Dendritic cell treated with granulocyte-macrophage colony-stimulating factor and Interleukin-4, amounts not matched to agents 40 ng/mL and 50 ng/mL, for 4 days (primary cell): Measurements from ENCODE around the gene CUEDC2.

Experiments used
- H3K27ac Mint-ChIP-seq: one replicate; pipeline ENCODE4 v1.8.0; 2022; ENCODE audit warnings: mild to moderate bottlenecking, mixed read lengths
- H3K27me3 Mint-ChIP-seq: one replicate; pipeline ENCODE4 v1.8.0; 2022; ENCODE audit warnings: mild to moderate bottlenecking, mixed read lengths
- H3K36me3 Mint-ChIP-seq: one replicate; pipeline ENCODE4 v1.8.0; 2022; ENCODE audit warnings: low read depth, mixed read lengths
- H3K4me1 Mint-ChIP-seq: one replicate; pipeline ENCODE4 v1.8.0; 2022; ENCODE audit warnings: low read depth, mixed read lengths
- H3K4me3 Mint-ChIP-seq: one replicate; pipeline ENCODE4 v1.8.0; 2022; ENCODE audit warnings: mild to moderate bottlenecking, moderate library complexity, mixed read lengths
- H3K9me3 Mint-ChIP-seq: one replicate; pipeline ENCODE4 v1.8.0; 2022; ENCODE audit warnings: mixed read lengths
- intact Hi-C: fragments of 100-400 bp; cut with micrococcal nuclease; formaldehyde crosslinking; loops from one replicate; pipeline ENCODE4 v1.15.0; 2022

Gene CUEDC2

GRCh38 chr10:102396317-102396650, 36.1 kb downstream of the CUEDC2 start:
- peak overlapping the region; percentile 100 for H3K27ac Mint-ChIP-seq
- H3K9me3 Mint-ChIP-seq: no peaks in the 10 kb centered on the region
- H3K36me3 Mint-ChIP-seq: peaks cover 70% of the 10 kb centered on the region
- peaks cover 10% of the 10 kb centered on the region for H3K27me3 Mint-ChIP-seq
- peak overlapping the region; percentile 100 for H3K4me3 Mint-ChIP-seq
- peaks cover 63% of the 10 kb centered on the region for H3K4me1 Mint-ChIP-seq
- intact Hi-C loops: loop anchor here (5.0 kb wide), 1 partner anchor 169 kb away; the partner anchor contains the start of gene ELOVL3

DNA sequence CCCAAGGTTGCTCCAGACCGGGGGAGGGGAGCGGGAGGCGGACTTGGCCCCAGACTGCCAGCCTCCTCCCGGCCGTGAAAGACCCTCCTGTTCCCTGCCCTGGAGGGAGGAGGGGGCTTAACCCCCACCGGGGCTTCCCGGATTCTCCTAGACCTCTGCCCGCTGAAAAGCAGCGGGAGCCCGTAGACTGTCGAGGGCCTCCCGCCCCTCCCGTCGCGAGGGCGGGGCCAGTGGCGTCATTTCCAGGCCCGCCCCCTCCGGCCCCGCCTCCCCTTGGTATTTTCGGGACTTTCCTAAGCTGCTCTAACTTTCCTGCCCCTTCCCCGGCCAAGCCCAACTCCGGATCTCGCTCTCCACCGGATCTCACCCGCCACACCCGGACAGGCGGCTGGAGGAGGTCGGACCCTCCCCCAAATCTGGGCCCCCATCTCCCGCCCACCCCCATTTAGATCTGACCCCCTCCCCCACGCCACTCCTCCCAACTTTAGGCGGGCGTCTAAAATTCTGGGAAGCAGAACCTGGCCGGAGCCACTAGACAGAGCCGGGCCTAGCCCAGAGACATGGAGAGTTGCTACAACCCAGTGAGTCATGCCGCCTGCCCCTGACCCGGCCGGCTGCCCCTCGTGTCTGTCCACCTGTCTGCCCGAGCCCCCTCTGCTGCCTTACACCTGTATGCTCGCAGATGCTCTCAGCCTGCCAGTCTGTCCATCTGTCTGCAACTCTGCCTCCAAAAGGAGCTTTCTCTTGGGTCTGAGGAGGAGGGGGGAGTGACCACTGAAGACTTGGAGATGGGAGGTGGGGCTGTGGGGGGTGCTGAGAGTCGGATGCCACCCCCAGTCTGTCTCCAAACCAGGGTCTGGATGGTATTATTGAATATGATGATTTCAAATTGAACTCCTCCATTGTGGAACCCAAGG, 36.7 kb downstream of the CUEDC2 start, which contains the start of gene NFKB2:
TSS of gene NFKB2 (plus strand) at position 306 of the 917 bp plus-strand sequence. CDS start at position 561, 255 bp downstream.
- H3K4me1 Mint-ChIP-seq: peaks cover 62% of the 10 kb centered on the region
- intact Hi-C loops: loop anchor here (1.0 to 5.0 kb wide), 2 partner anchors 26 to 168 kb away; partner anchors contain the start of gene ELOVL3
- peaks cover 13% of the 10 kb centered on the region for H3K27me3 Mint-ChIP-seq
- H3K9me3 Mint-ChIP-seq: no peaks in the 10 kb centered on the region
- H3K27ac Mint-ChIP-seq: peak within 1 kb of the TSS; percentile 100
- H3K36me3 Mint-ChIP-seq: peaks cover 64% of the 10 kb centered on the region
- peak within 1 kb of the TSS; percentile 100 for H3K4me3 Mint-ChIP-seq

- peak overlapping the region; percentile 100 for H3K4me3 Mint-ChIP-seq
- H3K27me3 Mint-ChIP-seq: peaks cover 19% of the 10 kb centered on the region
- H3K4me1 Mint-ChIP-seq: peaks cover 56% of the 10 kb centered on the region
- intact Hi-C loops: loop anchor here (1.0 to 5.0 kb wide), 3 partner anchors 26 to 187 kb away; partner anchors contain the start of gene ELOVL3
- no peaks in the 10 kb centered on the region for H3K9me3 Mint-ChIP-seq
- peaks cover 56% of the 10 kb centered on the region for H3K36me3 Mint-ChIP-seq
- peak overlapping the region; percentile 100 for H3K27ac Mint-ChIP-seq
Measured at GRCh38 chr10:102394801-102395399, 37.5 kb downstream of the CUEDC2 start.

- Mint-ChIP-seq H3K36me3 (peaks cover 50% of the 10 kb centered on the region), H3K9me3 (no peaks in the 10 kb centered on the region), H3K4me1 (peaks cover 50% of the 10 kb centered on the region), H3K4me3 (peak overlapping the region; percentile 100), H3K27me3 (peaks cover 20% of the 10 kb centered on the region), H3K27ac (peak overlapping the region; percentile 100)
- intact Hi-C loops: loop anchor here (5.0 kb wide), 1 partner anchor 188 kb away; no protein-coding TSS in a partner anchor
Measured at GRCh38 chr10:102394079-102394800, 38.1 kb downstream of the CUEDC2 start.

- H3K36me3 Mint-ChIP-seq: peaks cover 44% of the 10 kb centered on the region
- peak overlapping the region; percentile 100 for H3K4me3 Mint-ChIP-seq
- peaks cover 25% of the 10 kb centered on the region for H3K27me3 Mint-ChIP-seq
- peak overlapping the region; percentile 100 for H3K27ac Mint-ChIP-seq
- H3K4me1 Mint-ChIP-seq: peaks cover 44% of the 10 kb centered on the region
- no peaks in the 10 kb centered on the region for H3K9me3 Mint-ChIP-seq
- intact Hi-C loops: loop anchor here (2.0 to 5.0 kb wide), 2 partner anchors 85 to 189 kb away; no protein-coding TSS in a partner anchor
Measured at GRCh38 chr10:102393411-102394078, 38.8 kb downstream of the CUEDC2 start.

GRCh38 chr10:102392306-102392705, 40.1 kb downstream of the CUEDC2 start:
- H3K27me3 Mint-ChIP-seq: peaks cover 28% of the 10 kb centered on the region
- no peak overlapping the region for H3K27ac Mint-ChIP-seq
- peaks cover 32% of the 10 kb centered on the region for H3K4me1 Mint-ChIP-seq
- H3K9me3 Mint-ChIP-seq: no peaks in the 10 kb centered on the region
- H3K36me3 Mint-ChIP-seq: peaks cover 32% of the 10 kb centered on the region
- intact Hi-C loops: loop anchor here (2.0 to 5.0 kb wide), 2 partner anchors 86 to 190 kb away; no protein-coding TSS in a partner anchor
- no peak overlapping the region for H3K4me3 Mint-ChIP-seq

DNA sequence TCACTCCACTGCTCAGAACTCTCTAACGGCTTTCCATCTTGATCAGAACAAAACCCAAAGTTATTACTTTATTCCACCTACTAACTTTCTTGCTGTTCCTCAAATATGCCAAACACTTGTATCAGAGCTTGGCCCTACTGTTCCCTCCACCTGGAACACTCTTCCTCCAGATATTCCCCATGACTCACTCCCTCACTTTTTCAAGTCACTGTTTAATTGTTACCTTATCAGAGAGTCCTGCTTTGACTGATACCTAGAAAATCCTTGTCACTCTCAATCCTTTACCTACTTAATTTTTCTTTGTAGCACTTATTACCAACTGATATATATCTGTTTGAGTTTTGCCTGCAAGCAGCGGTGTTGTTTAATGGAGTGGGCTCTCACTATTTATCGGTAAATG, 42.5 kb downstream of the CUEDC2 start:
- Mint-ChIP-seq H3K27me3 (peaks cover 28% of the 10 kb centered on the region), H3K27ac (no peak overlapping the region), H3K36me3 (peaks cover 11% of the 10 kb centered on the region), H3K9me3 (no peaks in the 10 kb centered on the region), H3K4me3 (no peak overlapping the region), H3K4me1 (peaks cover 25% of the 10 kb centered on the region)
- intact Hi-C loops: loop anchor here (5.0 kb wide), 1 partner anchor 192 kb away; no protein-coding TSS in a partner anchor

- H3K4me1 Mint-ChIP-seq: peaks cover 10% of the 10 kb centered on the region
- H3K36me3 Mint-ChIP-seq: peaks cover 33% of the 10 kb centered on the region
- H3K9me3 Mint-ChIP-seq: no peaks in the 10 kb centered on the region
- H3K27me3 Mint-ChIP-seq: peaks cover 8% of the 10 kb centered on the region
- H3K27ac Mint-ChIP-seq: no peak overlapping the region
- H3K4me3 Mint-ChIP-seq: no peak overlapping the region
- intact Hi-C loops: no loop called here
Measured at GRCh38 chr10:102384606-102385429, 47.6 kb downstream of the CUEDC2 start.

GRCh38 chr10:102384053-102384452, 48.3 kb downstream of the CUEDC2 start:
- Mint-ChIP-seq H3K4me3 (no peak overlapping the region), H3K4me1 (peaks cover 10% of the 10 kb centered on the region), H3K9me3 (no peaks in the 10 kb centered on the region), H3K27ac (no peak overlapping the region), H3K27me3 (peaks cover 7% of the 10 kb centered on the region), H3K36me3 (peaks cover 40% of the 10 kb centered on the region)
- intact Hi-C loops: no loop called here

DNA sequence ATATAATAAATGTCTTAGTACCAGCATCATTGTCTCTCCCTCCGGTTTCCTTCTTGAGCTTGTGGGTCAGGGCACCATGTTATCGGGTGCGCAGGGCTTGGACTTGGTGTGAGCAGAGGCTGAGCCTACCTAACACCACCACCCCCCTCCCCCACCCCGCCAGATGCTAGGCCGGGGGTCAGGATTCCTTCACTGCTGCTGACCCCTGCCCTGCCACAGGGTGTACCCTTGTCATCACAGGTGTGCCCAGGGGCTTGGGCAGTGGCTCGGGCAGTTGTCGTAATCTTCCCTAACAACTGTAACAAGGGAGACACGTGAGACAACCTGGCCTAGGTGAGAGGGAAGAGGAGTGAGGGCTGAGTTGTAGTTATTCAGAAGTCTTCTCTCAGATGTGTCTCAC, 49.5 kb downstream of the CUEDC2 start:
- no peaks in the 10 kb centered on the region for H3K27me3 Mint-ChIP-seq

GRCh38 chr10:102381983-102382382, 50.4 kb downstream of the CUEDC2 start:
- Mint-ChIP-seq H3K4me1 (peaks cover 10% of the 10 kb centered on the region), H3K27me3 (no peaks in the 10 kb centered on the region), H3K9me3 (no peaks in the 10 kb centered on the region), H3K36me3 (peaks cover 61% of the 10 kb centered on the region), H3K4me3 (no peak overlapping the region), H3K27ac (no peak overlapping the region)
- intact Hi-C loops: no loop called here

More for the DNA sequence above, 49.5 kb downstream of the CUEDC2 start:
- H3K27ac Mint-ChIP-seq: no peak overlapping the region
- H3K9me3 Mint-ChIP-seq: no peaks in the 10 kb centered on the region
- intact Hi-C loops: no loop called here
- H3K36me3 Mint-ChIP-seq: peaks cover 52% of the 10 kb centered on the region
- H3K4me1 Mint-ChIP-seq: peaks cover 10% of the 10 kb centered on the region
- no peak overlapping the region for H3K4me3 Mint-ChIP-seq

GRCh38 chr10:102379383-102379782, 53.0 kb downstream of the CUEDC2 start:
- peaks cover 84% of the 10 kb centered on the region for H3K36me3 Mint-ChIP-seq
- H3K27ac Mint-ChIP-seq: no peak overlapping the region

More at GRCh38 chr10:102379383-102379782, 53.0 kb downstream of the CUEDC2 start:
- no peaks in the 10 kb centered on the region for H3K4me1 Mint-ChIP-seq
- intact Hi-C loops: no loop called here
- H3K4me3 Mint-ChIP-seq: no peak overlapping the region
- H3K27me3 Mint-ChIP-seq: no peaks in the 10 kb centered on the region
- H3K9me3 Mint-ChIP-seq: no peaks in the 10 kb centered on the region
